Liver (tissue), 9 donors: ENCODE measurements around the gene C11orf21. TPM values are rescaled to one million over a fixed set of nuclear protein-coding genes. Genes with fewer than 3 reads are reported as not detected.
"Not testable (repeated sequence)": the region's sequence is repeated elsewhere in the genome, so short reads cannot be mapped to it uniquely, and the experiment has no call there.

Experiments
- DNase-seq: peaks from one replicate; pipeline ENCODE4 v3.0.0-alpha.2; 2017; ENCODE audit warnings: low spot score
- H3K27ac ChIP-seq, 2 donors: one replicate each; pipeline ENCODE4 v1.7.0; 2013; ENCODE audit warnings: inconsistent platforms in 2 of 2, low read length in 2 of 2, control low read depth in 1 of 2, low read depth in 1 of 2, mild to moderate bottlenecking in 1 of 2
- H3K27me3 ChIP-seq, 4 donors: one replicate each; pipeline versions ENCODE4 v1.6.1 to v1.7.0; 2013; ENCODE audit warnings: low read length in 3 of 4, inconsistent platforms in 1 of 4, mild to moderate bottlenecking in 1 of 4, moderate library complexity in 1 of 4; ENCODE audit not compliant: control insufficient read depth in 4 of 4, insufficient read depth in 4 of 4
- H3K36me3 ChIP-seq, 4 donors: one replicate each; pipeline versions ENCODE4 v1.6.1 to v1.7.0; 2013; ENCODE audit warnings: low read length in 3 of 4, mild to moderate bottlenecking in 3 of 4, low read depth in 1 of 4, moderate library complexity in 1 of 4; ENCODE audit not compliant: control insufficient read depth in 4 of 4, insufficient read depth in 3 of 4
- H3K4me1 ChIP-seq, 4 donors: one replicate each; pipeline versions ENCODE4 v1.6.1 to v1.7.0; 2013; ENCODE audit warnings: low read length in 3 of 4, mild to moderate bottlenecking in 3 of 4, moderate library complexity in 1 of 4; ENCODE audit not compliant: control insufficient read depth in 4 of 4, insufficient read depth in 4 of 4
- H3K4me3 ChIP-seq, 3 donors: one replicate each; pipeline versions ENCODE4 v1.6.1 to v1.7.0; 2013; ENCODE audit warnings: low read length in 3 of 3, control low read depth in 1 of 3, low read depth in 1 of 3, mild to moderate bottlenecking in 1 of 3
- H3K9ac ChIP-seq, 2 donors: one replicate each; pipeline ENCODE4 v1.7.0; 2013; ENCODE audit warnings: low read length in 2 of 2, mild to moderate bottlenecking in 2 of 2, moderate library complexity in 2 of 2, control low read depth in 1 of 2, low read depth in 1 of 2
- H3K9me3 ChIP-seq, 4 donors: one replicate each; pipeline versions ENCODE4 v1.6.1 to v1.7.0; 2013; ENCODE audit warnings: low read length in 3 of 4; ENCODE audit not compliant: control insufficient read depth in 4 of 4
- ATF3 ChIP-seq: IDR thresholded peaks from 2 replicates; pipeline ENCODE4 v1.6.1; 2016; ENCODE audit warnings: antibody characterized with exemption
- CTCF ChIP-seq: fragments of 150-350 bp; IDR thresholded peaks from 2 replicates; pipeline ENCODE4 v1.5.1; 2017; ENCODE audit warnings: improper control_type of control experiment, low read depth, low read length; ENCODE audit not compliant: missing input control
- EGR1 ChIP-seq, 2 donors: IDR thresholded peaks; 2 replicates each; pipeline ENCODE4 v1.6.1; 2016 to 2018; ENCODE audit warnings: antibody characterized with exemption in 2 of 2, low read depth in 2 of 2
- FOXA2 ChIP-seq: IDR thresholded peaks from 2 replicates; pipeline ENCODE4 v1.6.1; 2016; ENCODE audit warnings: antibody characterized with exemption
- GABPA ChIP-seq, 2 donors: IDR thresholded peaks in 1 of 2; conservative IDR thresholded peaks in 1 of 2; 2 replicates each; pipeline ENCODE4 v1.6.1; 2016; ENCODE audit warnings: antibody characterized with exemption in 2 of 2, mild to moderate bottlenecking in 1 of 2, moderate library complexity in 1 of 2
- HNF4G ChIP-seq: IDR thresholded peaks from 2 replicates; pipeline ENCODE4 v1.6.1; 2016; ENCODE audit warnings: antibody characterized with exemption
- JUND ChIP-seq, 2 donors: IDR thresholded peaks; 2 replicates each; pipeline ENCODE4 v1.6.1; 2016; ENCODE audit warnings: antibody characterized with exemption in 2 of 2
- MAX ChIP-seq: IDR thresholded peaks from 2 replicates; pipeline ENCODE4 v1.6.1; 2016; ENCODE audit warnings: antibody characterized with exemption
- NR2F2 ChIP-seq: IDR thresholded peaks from 2 replicates; pipeline ENCODE4 v1.6.1; 2016; ENCODE audit warnings: antibody characterized with exemption
- RAD21 ChIP-seq, 2 donors: IDR thresholded peaks; 2 replicates each; pipeline ENCODE4 v1.6.1; 2016; ENCODE audit warnings: antibody characterized with exemption in 2 of 2, mild to moderate bottlenecking in 2 of 2
- REST ChIP-seq: IDR thresholded peaks from 2 replicates; pipeline ENCODE4 v1.6.1; 2016; ENCODE audit warnings: antibody characterized with exemption, mild to moderate bottlenecking
- RXRA ChIP-seq, 2 donors: IDR thresholded peaks; 2 replicates each; pipeline ENCODE4 v1.6.1; 2017 to 2018; ENCODE audit warnings: antibody characterized with exemption in 2 of 2, mild to moderate bottlenecking in 1 of 2
- TAF1 ChIP-seq: conservative IDR thresholded peaks from 2 replicates; pipeline ENCODE4 v1.6.1; 2016; ENCODE audit warnings: antibody characterized with exemption, mild to moderate bottlenecking
- YY1 ChIP-seq: IDR thresholded peaks from 2 replicates; pipeline ENCODE4 v1.6.1; 2016; ENCODE audit warnings: antibody characterized with exemption, mild to moderate bottlenecking
- WGBS: extraction: QIAGEN DNeasy Blood & Tissue Kit; methylation state at CpG from one replicate; pipeline ENCODE4 v1.1.7; 2013; 5-methylcytosine and 5-hydroxymethylcytosine counted together
- polyA plus RNA-seq, 2 donors: library from polyadenylated mRNA; stranded (reverse) in 1 of 2; unstranded in 1 of 2; fragments of 200-250 nt in 1 of 2; fragments of >200 nt in 1 of 2; fragmentation: Nextera tagmentation in 1 of 2; extraction: Ambion mirVana in 1 of 2; gene quantifications; one replicate each; pipeline versions ENCODE4 v1.2.1 to v1.2.3, GENCODE V29; 2013 to 2015
- total RNA-seq, 2 donors: library from RNA; depleted of rRNA; stranded (reverse); fragments of >200 nt; gene quantifications; one replicate each; pipeline ENCODE4 v1.2.3, GENCODE V29; 2014
- donor health status: healthy.
- donor health status: healthy.
- donor health status: healthy.
- donor health status: healthy.
- donor health status: healthy.

The C11orf21 gene
- total and polyA plus RNA-seq, 4 donors, result 0.14 to 16.2 (median 0.44) TPM

- not testable (repeated sequence) for H3K27me3 ChIP-seq, H3K36me3 ChIP-seq, H3K9me3 ChIP-seq, H3K4me1 ChIP-seq, H3K9ac ChIP-seq, H3K27ac ChIP-seq, H3K4me3 ChIP-seq, DNase-seq
- WGBS, result 89% methylated on average over 27 of the region's 29 CpGs
These were observed 30.9 kb upstream of the C11orf21 start for GRCh38 chr11:2332569-2332968.

- peaks cover 0 to 6% (median 0%) of the 10 kb centered on the region in 4 donors for H3K9me3 ChIP-seq
- no peak overlapping the region for H3K27ac ChIP-seq
- DNase-seq, result no peak
- 92% methylated on average over 5 of the region's 5 CpGs for WGBS
- no peak overlapping the region for H3K9ac ChIP-seq
- peaks cover 0 to 2% (median under 1%) of the 10 kb centered on the region in 4 donors for H3K4me1 ChIP-seq
- TF ChIP-seq REST (no peak), YY1 (no peak), CTCF (no peak), FOXA2 (no peak), ATF3 (no peak)
- H3K4me3 ChIP-seq, result no peak overlapping the region
- H3K27me3 ChIP-seq, result no peaks in the 10 kb centered on the region
- H3K36me3 ChIP-seq, result no peaks in the 10 kb centered on the region
These were observed 29.7 kb upstream of the C11orf21 start for GRCh38 chr11:2331404-2331803.

GRCh38 chr11:2330696-2331095 is 29.0 kb upstream of the C11orf21 start:
- Histone ChIP-seq H3K9me3 (peaks cover 0 to 6% (median 0%) of the 10 kb centered on the region in 4 donors), H3K4me3 (no peak overlapping the region), H3K27ac (no peak overlapping the region), H3K27me3 (no peaks in the 10 kb centered on the region), H3K9ac (no peak overlapping the region), H3K4me1 (peaks cover 0 to 9% (median 4%) of the 10 kb centered on the region in 4 donors), H3K36me3 (no peaks in the 10 kb centered on the region)
- no peak for DNase-seq
- 95% methylated on average over 6 of the region's 6 CpGs for whole genome bisulfite sequencing
- TF ChIP-seq EGR1 (IDR thresholded peaks at IDR 0.05; ENCODE audit: low read depth in 2 of 2) (no peak), TAF1 (no peak), REST (no peak), NR2F2 (no peak), FOXA2 (no peak), HNF4G (no peak), GABPA (IDR thresholded peaks at IDR 0.05 in 1 of 2, conservative IDR thresholded peaks at IDR 0.05 in 1 of 2) (no peak), CTCF (no peak), ATF3 (no peak), RXRA (IDR thresholded peaks at IDR 0.05) (no peak), YY1 (no peak), MAX (no peak), RAD21 (IDR thresholded peaks at IDR 0.05) (no peak), JUND (IDR thresholded peaks at IDR 0.05) (no peak)
